ENCODE data around the gene ABCF2. TPM values are rescaled to one million over a fixed set of nuclear protein-coding genes. Genes with fewer than 3 reads are reported as not detected.

ABCF2 gene
- total and polyA plus RNA-seq, 2 of the 13 experiments (the other 11 are each of a cell fraction or from before 2014, with no cell fraction given) = 16.3 to 42.5 TPM

DNA sequence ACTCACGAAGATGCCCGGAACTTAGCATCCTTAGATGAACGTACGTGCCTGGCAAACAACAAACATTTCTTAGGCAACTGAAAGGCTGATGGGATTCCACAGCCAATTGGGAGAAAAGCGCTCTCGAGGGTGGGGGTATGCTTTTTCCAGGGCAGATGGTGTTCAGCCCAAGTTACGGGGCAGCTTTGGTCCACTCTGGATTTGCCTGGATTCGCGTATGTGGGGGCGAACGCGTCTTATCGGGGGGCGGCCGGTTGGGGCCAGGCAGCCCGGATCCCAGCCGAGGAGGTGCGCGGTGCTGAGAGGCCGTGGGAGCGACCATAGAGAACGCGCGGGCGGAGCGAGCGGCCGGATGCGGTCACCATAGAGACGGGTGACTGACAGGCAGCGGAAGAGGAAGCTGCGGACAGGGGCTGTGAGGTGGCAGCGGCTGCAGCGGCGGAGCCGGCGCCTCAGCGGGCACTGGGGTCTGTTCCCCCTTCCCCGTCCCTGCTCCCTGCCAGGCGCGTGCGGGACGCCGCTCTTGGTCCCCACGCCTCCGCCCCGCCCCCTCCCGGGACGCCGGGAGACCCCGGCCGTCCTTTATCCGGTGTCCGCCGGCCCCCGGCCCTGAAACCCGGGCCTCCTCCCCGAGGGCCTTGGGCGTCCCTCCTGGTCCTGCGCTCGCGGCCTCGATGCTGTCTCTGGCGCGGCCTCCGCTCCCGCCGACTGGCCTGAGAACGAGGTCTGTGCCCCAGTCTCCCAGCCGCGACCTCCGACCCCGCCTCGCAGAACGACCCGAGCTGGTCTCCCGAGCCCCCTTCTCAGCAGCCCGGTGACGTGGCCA is 5.3 kb upstream of the ABCF2 start, which contains the start of gene CHPF2 (continued):
- TF ChIP-seq, protein P1, sequence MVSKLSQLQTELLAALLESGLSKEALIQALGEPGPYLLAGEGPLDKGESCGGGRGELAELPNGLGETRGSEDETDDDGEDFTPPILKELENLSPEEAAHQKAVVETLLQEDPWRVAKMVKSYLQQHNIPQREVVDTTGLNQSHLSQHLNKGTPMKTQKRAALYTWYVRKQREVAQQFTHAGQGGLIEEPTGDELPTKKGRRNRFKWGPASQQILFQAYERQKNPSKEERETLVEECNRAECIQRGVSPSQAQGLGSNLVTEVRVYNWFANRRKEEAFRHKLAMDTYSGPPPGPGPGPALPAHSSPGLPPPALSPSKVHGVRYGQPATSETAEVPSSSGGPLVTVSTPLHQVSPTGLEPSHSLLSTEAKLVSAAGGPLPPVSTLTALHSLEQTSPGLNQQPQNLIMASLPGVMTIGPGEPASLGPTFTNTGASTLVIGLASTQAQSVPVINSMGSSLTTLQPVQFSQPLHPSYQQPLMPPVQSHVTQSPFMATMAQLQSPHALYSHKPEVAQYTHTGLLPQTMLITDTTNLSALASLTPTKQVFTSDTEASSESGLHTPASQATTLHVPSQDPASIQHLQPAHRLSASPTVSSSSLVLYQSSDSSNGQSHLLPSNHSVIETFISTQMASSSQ (IDR thresholded peaks at IDR 0.05; ENCODE audit: low read depth) = no peak
- TF ChIP-seq, protein P1 (CRISPR knock-in tag; IDR thresholded peaks at IDR 0.05; ENCODE audit: borderline replicate concordance) = no peak
- TF ChIP-seq NFIC (IDR thresholded peaks at IDR 0.05; ENCODE audit: low read length) (no peak), ZNF44 (CRISPR knock-in tag; IDR thresholded peaks at IDR 0.05) (no peak), ZNF292 (CRISPR knock-in tag; IDR thresholded peaks at IDR 0.05; ENCODE audit: borderline replicate concordance, low read depth) (no peak), ZNF607 (CRISPR knock-in tag; IDR thresholded peaks at IDR 0.05; ENCODE audit: borderline replicate concordance) (no peak), MIER3 (CRISPR knock-in tag; IDR thresholded peaks at IDR 0.05; ENCODE audit: borderline replicate concordance) (no peak), CAMTA2 (CRISPR knock-in tag; IDR thresholded peaks at IDR 0.05; ENCODE audit: borderline replicate concordance) (no peak), KLF9 (CRISPR knock-in tag; IDR thresholded peaks at IDR 0.05; ENCODE audit: low read depth) (no peak), ZNF251 (CRISPR knock-in tag; IDR thresholded peaks at IDR 0.05) (no peak), BHLHE40 (IDR thresholded peaks at IDR 0.05; ENCODE audit: low read length) (no peak), DNMT3B (CRISPR knock-in tag; conservative IDR thresholded peaks at IDR 0.05) (no peak), ZBTB8A (CRISPR knock-in tag; IDR thresholded peaks at IDR 0.05; ENCODE audit: borderline replicate concordance, low read depth) (no peak), ZNF335 (CRISPR knock-in tag; IDR thresholded peaks at IDR 0.05) (no peak), POLR2AphosphoS5 (IDR thresholded peaks at IDR 0.05; ENCODE audit: low read depth, low read length) (peak; percentile 69), ZBTB1 (CRISPR knock-in tag; IDR thresholded peaks at IDR 0.05; ENCODE audit: borderline replicate concordance) (no peak), ZNF777 (CRISPR knock-in tag; IDR thresholded peaks at IDR 0.05) (no peak), ZNF891 (CRISPR knock-in tag; IDR thresholded peaks at IDR 0.05) (peak; percentile 43; the same call in 1 of the 2 replicates), PHF21A (CRISPR knock-in tag; IDR thresholded peaks at IDR 0.05) (peak; percentile 42; the same call in 1 of the 2 replicates), SP4 (CRISPR knock-in tag; IDR thresholded peaks at IDR 0.05) (peak; percentile 63; the same call in 1 of the 2 replicates), SUZ12 (IDR thresholded peaks at IDR 0.05; ENCODE audit: low read depth, low read length) (no peak), FOXO1 (CRISPR knock-in tag; IDR thresholded peaks at IDR 0.05) (0 out of 2 replicates have a peak, but pooled peaks have one; percentile 25), ELF3 (CRISPR knock-in tag; IDR thresholded peaks at IDR 0.05) (peak; percentile 78)
- TF ChIP-seq, protein P2, sequence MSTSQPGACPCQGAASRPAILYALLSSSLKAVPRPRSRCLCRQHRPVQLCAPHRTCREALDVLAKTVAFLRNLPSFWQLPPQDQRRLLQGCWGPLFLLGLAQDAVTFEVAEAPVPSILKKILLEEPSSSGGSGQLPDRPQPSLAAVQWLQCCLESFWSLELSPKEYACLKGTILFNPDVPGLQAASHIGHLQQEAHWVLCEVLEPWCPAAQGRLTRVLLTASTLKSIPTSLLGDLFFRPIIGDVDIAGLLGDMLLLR (CRISPR knock-in tag; IDR thresholded peaks at IDR 0.05) = no peak
- TF ChIP-seq, protein P3, sequence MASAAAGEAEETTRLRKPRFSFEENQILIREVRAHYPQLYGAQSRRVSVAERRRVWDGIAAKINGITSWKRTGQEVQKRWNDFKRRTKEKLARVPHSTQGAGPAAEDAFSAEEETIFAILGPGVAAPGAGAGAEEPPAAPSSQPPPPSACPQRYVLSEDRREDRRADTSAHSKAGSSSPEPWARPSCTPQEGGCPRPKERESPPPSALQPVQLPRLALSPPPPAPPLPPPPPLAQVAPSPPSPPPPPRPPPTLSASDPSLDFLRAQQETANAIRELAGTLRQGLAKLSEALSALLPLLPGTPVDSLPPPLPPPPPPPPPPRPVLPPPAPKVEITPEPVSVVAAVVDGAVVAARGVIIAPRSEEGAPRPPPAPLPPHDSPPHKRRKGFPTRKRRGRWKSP (CRISPR knock-in tag; IDR thresholded peaks at IDR 0.05) = no peak; the same call in 1 of the 2 replicates
- TF ChIP-seq, protein P4, sequence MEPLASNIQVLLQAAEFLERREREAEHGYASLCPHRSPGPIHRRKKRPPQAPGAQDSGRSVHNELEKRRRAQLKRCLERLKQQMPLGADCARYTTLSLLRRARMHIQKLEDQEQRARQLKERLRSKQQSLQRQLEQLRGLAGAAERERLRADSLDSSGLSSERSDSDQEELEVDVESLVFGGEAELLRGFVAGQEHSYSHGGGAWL (CRISPR knock-in tag; IDR thresholded peaks at IDR 0.05) = peak; percentile 22; the same call in 1 of the 2 replicates
